GM23338 (cell line): ENCODE data around the gene FAM89B. TPM values are rescaled to one million over a fixed set of nuclear protein-coding genes. Genes with fewer than 3 reads are reported as not detected.

ENCODE experiments used
- ATAC-seq: fragments of 200-7000 bp; cut with Tn5 transposase; 3 replicates; pipeline ENCODE4 v1.9.1; 2020
- DNase-seq: peaks from one replicate; pipeline ENCODE4 v3.0.0-alpha.2; 2015; ENCODE audit warnings: low spot score
- H2AFZ ChIP-seq: fragments of 200-600 bp; sonication (generic); 2 replicates; pipeline ENCODE4 v1.8.0; 2016; ENCODE audit warnings: antibody characterized with exemption, mild to moderate bottlenecking, moderate library complexity
- H3F3A ChIP-seq: fragments of 200-600 bp; sonication (generic); replicated peaks from 2 replicates; pipeline ENCODE4 v1.8.0; 2017; ENCODE audit warnings: antibody characterized with exemption, mixed run types, low read depth
- H3K27ac ChIP-seq: fragments of 200-600 bp; sonication (generic); 2 replicates; pipeline ENCODE4 v1.6.1; 2016; ENCODE audit warnings: low read depth
- H3K27me3 ChIP-seq: fragments of 200-600 bp; sonication (generic); 2 replicates; pipeline ENCODE4 v1.8.0; 2016; ENCODE audit warnings: mild to moderate bottlenecking, mixed run types, moderate library complexity; ENCODE audit not compliant: insufficient read depth
- H3K36me3 ChIP-seq: fragments of 200-600 bp; sonication (generic); 2 replicates; pipeline ENCODE4 v1.8.0; 2016; ENCODE audit warnings: mild to moderate bottlenecking; ENCODE audit not compliant: insufficient read depth
- H3K4me1 ChIP-seq: fragments of 200-600 bp; sonication (generic); 2 replicates; pipeline ENCODE4 v1.8.0; 2016; ENCODE audit warnings: mild to moderate bottlenecking, moderate library complexity; ENCODE audit not compliant: insufficient read depth
- H3K4me2 ChIP-seq: fragments of 200-600 bp; sonication (generic); 2 replicates; pipeline ENCODE4 v1.7.1; 2017; ENCODE audit warnings: mixed run types
- H3K4me3 ChIP-seq: fragments of 200-600 bp; sonication (generic); 2 replicates; pipeline ENCODE4 v1.6.1; 2016; ENCODE audit warnings: mixed run types
- H3K79me2 ChIP-seq: fragments of 200-600 bp; sonication (generic); replicated peaks from 2 replicates; pipeline ENCODE4 v1.8.0; 2017; ENCODE audit warnings: mild to moderate bottlenecking; ENCODE audit not compliant: insufficient read depth
- H3K9me2 ChIP-seq: fragments of 200-600 bp; sonication (generic); 2 replicates; pipeline ENCODE4 v1.8.0; 2017; ENCODE audit not compliant: insufficient read depth
- H4K20me1 ChIP-seq: fragments of 200-600 bp; sonication (generic); replicated peaks from 2 replicates; pipeline ENCODE4 v1.8.0; 2017; ENCODE audit warnings: mild to moderate bottlenecking; ENCODE audit not compliant: insufficient read depth
- H3K27ac Mint-ChIP-seq: 2 replicates; pipeline ENCODE4 v1.8.0; 2020; ENCODE audit warnings: inconsistent platforms, mild to moderate bottlenecking, moderate library complexity, mixed read lengths
- H3K27me3 Mint-ChIP-seq: 3 replicates; pipeline ENCODE4 v1.8.0; 2022; ENCODE audit warnings: low read depth, mild to moderate bottlenecking, moderate library complexity, mixed read lengths, inconsistent platforms; ENCODE audit not compliant: insufficient read depth, poor library complexity
- H3K36me3 Mint-ChIP-seq: 3 replicates; pipeline ENCODE4 v1.8.0; 2021; ENCODE audit warnings: low read depth, mild to moderate bottlenecking, inconsistent platforms, moderate library complexity, mixed read lengths
- H3K4me1 Mint-ChIP-seq: 3 replicates; pipeline ENCODE4 v1.8.0; 2020; ENCODE audit warnings: mild to moderate bottlenecking, inconsistent platforms, mixed read lengths
- H3K4me3 Mint-ChIP-seq: 3 replicates; pipeline ENCODE4 v1.8.0; 2021; ENCODE audit warnings: moderate library complexity, mild to moderate bottlenecking, inconsistent platforms, mixed read lengths
- H3K9me3 Mint-ChIP-seq: 3 replicates; pipeline ENCODE4 v1.8.0; 2020; ENCODE audit warnings: moderate library complexity, mild to moderate bottlenecking, inconsistent platforms, mixed read lengths
- CTCF ChIP-seq, 2 experiments: fragments of 200-600 bp in 1 of 2; sonication (generic) in 1 of 2; conservative IDR thresholded peaks; 2 replicates each; pipeline versions ENCODE4 v1.5.1 to v1.6.1; 2016 to 2017; ENCODE audit warnings: antibody characterized with exemption in 2 of 2, low read depth in 2 of 2, mild to moderate bottlenecking in 2 of 2, moderate library complexity in 1 of 2
- ZNF462 ChIP-seq: fragments of 250-450 bp; sonication (Bioruptor Pico); IDR thresholded peaks from 2 replicates; pipeline ENCODE4 v1.5.0; 2020; ENCODE audit warnings: mild to moderate bottlenecking, moderate library complexity
- polyA plus RNA-seq: library from polyadenylated mRNA; unstranded; fragments of >200 nt; fragmentation: Nextera tagmentation; extraction: Ambion mirVana; gene quantifications from 2 replicates; pipeline ENCODE4 v1.2.1, GENCODE V29; 2016
- total RNA-seq: library from RNA; depleted of rRNA; stranded (reverse); fragments of >200 nt; shearing (Covaris generic); gene quantifications from 2 replicates; pipeline ENCODE4 v1.2.3, GENCODE V29; 2014

FAM89B gene
- total and polyA plus RNA-seq, 2 experiments from 2014 or later: 13.0 to 18.2 TPM

- TF ChIP-seq ZNF462: no peak
These were observed 4.8 kb downstream of the FAM89B start (continued) for GRCh38 chr11:65576867-65577755.

GRCh38 chr11:65577756-65578109 is 5.4 kb downstream of the FAM89B start:
- H3K4me3 Mint-ChIP-seq: no peak overlapping the region
- Histone ChIP-seq H3K27me3 (peaks cover 50% of the 10 kb centered on the region), H3K4me3 (no peak overlapping the region), H3K79me2 (no peaks in the 10 kb centered on the region), H3K27ac (no peak overlapping the region), H3K4me1 (peaks cover 11% of the 10 kb centered on the region), H3K4me2 (no peak overlapping the region), H2AFZ (no peak overlapping the region), H3K36me3 (no peaks in the 10 kb centered on the region), H3F3A (peaks cover 20% of the 10 kb centered on the region), H3K9me2 (no peaks in the 10 kb centered on the region), H4K20me1 (peaks cover 4% of the 10 kb centered on the region; the same call in 1 of the 2 replicates)
- TF ChIP-seq CTCF (conservative IDR thresholded peaks at IDR 0.05; ENCODE audit: low read depth in 2 of 2): no peak
- H3K27me3 Mint-ChIP-seq: peaks cover 47% of the 10 kb centered on the region
- DNase-seq: no peak
- H3K36me3 Mint-ChIP-seq: peaks cover 9% of the 10 kb centered on the region
- ATAC-seq: no peak
- no peak overlapping the region for H3K27ac Mint-ChIP-seq
- H3K4me1 Mint-ChIP-seq: peaks cover 27% of the 10 kb centered on the region
- no peaks in the 10 kb centered on the region for H3K9me3 Mint-ChIP-seq
